DMS114 treated with DMSO at 0.1 percent for 48 hours (cell line): Measurements from ENCODE around the gene GALNT2.

Source experiments
- DNase-seq: peaks from one replicate; lab custom pipeline; 2025; ENCODE audit not compliant: unreplicated experiment; lab: John Stamatoyannopoulos, UW

Gene GALNT2

DNA sequence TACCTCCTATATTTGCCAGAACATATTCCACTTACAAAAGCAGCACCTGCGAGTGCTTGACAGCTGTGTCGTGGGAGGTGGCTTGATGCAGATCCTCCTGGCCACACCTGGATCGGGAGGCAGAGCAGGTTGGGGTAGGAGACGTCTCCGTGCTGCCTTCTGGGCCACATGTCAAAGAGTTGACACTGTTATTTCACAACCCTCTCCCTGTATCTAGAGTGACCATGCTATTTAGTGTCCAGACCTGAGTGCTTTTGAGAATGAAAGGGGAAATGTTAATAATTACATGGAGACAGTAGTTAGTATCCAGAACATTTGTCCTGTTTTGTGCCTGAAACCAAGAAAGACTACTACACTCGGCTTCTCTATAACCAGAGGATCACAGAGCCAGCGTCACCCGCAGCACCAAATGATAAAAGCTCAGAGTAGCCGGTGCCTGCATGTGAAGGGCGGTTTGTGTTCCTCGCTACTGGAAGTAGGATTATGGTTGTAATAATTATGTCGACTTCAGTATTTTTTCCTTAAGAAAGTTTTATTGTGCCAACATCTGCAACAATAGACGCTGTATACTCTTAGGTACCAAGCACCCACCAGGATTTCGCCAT is 77.1 kb downstream of the GALNT2 start:
- DNase-seq: no peak

DNA sequence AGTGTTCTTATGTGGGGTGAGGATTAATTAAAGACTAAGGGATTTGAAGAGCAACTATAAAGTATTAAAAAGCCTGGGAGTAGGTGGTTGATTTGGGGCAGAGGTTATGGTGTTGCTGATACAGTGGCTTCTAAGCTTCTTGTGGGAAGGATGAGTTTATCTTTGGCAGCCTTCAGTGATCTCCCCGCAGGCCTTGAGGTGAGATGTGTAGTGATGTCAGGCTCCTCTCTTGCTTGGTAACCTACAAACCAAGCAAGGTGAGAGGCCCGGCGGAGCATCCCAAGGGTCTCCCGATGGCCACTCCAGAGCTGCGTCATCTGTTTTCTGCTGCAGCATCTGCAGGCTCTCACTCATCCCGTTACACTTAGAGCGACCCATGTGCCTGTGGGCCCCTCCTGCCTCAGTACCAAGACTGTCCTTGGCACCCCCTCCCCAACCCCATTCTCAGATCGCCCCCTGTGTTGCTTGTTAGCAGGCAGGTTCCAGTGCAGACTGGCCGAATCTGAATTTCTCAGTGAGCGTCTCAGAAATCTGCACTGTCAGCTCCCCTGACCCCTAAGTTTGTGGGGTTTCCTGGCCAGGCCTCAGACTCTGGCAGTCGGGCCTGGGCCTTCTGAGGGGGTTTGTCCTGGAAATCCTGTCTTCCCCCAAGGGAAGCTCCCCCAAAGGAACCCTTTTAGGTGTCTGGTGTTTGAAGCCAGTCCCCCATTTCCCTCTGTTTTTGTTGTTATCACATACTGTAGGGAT is 77.9 kb downstream of the GALNT2 start:
- DNase-seq: no peak

DNA sequence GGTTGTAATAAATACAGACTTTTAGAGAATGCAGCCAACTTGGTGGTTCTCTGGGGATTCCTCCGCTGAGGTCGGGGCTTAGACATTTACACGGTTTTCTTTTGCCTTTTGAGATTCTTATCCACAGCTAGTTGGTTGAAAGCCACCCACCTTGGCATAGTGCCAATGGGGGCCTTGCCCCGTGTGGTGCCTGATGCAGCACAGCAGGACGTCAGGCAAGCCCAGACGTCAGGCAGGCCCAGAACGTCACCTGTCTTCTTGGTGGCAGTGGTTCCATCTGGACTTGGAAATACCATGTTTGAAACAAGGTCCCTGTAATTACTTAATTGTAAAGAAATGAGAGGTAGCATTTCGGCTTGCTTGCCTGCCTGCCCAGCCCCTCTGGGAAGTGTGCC is 78.5 kb downstream of the GALNT2 start:
- DNase-seq: no peak

DNA sequence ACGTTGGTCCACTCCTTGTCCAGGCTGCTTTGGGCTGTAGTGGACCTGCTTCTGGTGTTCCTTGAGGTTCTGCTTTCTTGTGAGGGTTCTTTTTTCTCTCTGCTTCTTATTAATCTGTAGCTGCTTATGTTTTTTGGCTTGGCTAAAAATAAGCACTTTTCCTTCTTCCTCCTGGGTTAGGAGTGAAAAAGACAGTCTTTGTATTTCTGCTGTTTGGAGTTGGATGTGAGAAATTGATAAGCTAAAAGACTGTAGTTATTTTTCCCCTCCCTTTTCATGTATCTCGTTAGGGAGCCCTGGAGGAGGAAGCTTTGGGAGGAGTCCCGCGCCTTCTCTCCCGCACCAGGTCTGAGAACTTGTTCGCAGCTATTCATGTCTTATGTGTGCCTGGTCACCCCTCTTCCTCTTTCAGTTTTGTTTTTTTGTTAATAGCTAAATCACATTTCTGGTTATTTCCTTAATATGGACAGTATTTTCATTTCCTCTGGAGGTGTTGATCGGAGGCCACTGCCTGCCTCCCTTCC is 79.0 kb downstream of the GALNT2 start:
- no peak for DNase-seq

DNA sequence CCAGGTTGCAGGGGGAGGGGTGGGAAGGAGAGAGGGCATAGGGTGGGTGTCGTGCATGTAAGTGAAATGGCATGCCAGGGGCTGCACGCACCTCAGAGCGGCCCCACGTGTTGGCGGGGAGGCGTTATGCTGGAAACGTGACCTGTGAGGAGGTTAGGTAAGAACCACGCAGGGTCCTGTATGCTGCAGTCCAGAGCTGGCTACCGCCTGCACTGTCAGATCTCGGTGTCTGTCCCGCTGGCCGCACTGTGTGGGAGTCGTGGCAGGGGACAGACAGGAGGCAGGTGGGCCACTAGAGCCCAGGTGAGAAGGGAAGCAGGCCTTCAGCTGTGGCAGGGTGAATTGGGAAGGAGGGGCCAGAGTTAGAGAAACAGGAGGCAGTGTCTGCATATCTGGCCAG is 79.7 kb downstream of the GALNT2 start:
- no peak for DNase-seq

DNA sequence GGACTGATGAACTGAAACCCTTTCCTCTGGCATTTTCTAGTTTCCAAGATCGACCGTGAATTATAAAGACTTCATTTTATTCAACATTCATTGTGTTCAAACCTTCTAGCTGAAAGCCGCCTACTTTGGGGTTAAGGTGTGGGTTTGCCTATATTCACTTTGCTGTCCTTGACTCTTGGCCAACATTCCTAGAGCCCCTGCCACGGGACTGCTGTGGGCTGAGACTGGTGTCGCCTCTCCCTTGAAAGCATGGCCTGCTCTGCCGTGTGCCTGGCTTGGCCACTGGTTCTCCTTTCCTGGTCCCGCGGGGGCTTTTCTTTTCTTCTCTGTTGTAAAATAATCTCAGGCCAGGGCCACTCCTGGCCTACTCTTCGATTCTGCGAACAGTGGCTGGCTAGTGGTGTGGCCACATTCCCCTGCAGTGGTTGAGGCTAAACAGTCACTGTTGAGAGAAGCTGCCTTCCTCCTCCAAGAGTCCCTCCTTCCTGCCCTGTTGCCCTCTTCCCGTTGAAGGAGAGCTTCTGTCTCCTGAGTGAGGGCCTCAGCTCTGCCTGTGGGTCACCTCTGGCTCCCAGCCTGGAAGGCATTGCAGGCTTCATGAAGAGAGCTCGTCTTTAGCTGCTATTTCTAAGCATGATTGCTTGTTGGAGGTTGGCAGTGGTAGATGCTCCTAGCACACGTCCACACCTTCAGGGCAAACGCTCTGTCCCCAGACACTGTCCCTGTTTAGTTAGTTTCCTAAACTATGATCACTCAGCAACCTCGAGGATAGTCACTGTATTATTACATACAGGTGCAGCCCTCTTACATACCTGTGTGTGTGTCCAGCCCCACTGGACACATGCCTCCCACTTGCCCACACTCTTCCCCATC is 80.5 kb downstream of the GALNT2 start:
- DNase-seq: no peak

DNA sequence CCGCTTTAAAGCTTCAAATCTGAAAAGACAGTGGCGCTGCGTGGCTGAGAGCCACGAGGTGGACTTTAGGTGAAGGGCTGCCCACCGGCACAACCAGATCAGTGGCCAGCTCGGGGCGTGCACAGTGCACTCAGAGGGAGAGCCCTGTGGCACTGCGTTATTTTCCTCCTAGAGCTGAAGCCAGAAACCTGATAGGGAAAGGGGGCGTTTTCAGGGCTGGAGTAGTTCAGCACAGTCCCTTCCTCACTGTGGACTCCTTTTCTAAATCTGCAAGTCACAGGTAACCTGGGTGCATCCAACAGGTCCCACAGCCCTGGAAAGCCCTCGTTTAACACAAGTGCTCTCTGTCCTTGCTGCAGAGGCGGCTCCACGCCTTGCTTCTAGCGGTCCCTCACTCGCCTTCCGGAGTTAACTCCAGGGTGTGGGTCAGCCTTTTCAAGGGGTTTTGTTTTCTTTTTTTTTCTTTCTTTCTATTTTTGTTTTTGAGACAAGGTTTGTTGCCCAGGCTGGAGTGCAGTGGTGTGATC is 81.2 kb downstream of the GALNT2 start:
- no peak for DNase-seq

DNA sequence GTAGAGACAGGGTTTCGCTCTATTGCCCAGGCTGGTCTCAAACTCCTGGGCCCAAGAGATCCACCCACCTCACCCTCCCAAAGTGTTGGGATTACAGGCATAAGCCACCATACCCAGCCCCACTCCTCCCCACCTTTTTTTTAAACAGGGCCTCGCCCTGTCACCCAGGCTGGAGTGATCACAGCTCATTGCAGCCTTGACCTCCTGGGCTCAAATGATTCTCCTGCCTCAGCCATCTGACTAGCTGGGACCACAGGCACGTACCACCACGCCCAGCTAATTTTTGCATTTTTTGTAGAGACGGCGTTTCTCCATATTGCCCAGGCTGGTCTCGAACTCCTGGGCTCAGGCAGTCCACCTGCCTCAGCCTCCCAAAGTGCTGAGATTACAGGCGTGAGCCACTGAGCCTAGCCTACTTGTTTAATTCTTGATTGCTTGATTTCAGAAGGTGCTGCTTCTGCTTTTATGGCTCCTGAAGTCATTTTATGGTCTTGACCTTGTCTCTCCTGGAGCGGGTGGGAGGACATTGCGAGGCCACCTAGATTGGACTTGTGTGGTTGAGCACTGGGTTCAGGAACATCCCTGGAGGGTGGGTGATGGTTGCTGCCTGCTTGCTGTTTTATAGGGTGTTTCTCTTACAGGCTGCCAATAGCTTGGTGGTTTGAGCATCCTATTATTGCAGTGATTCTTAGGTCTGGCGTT is 81.9 kb downstream of the GALNT2 start:
- no peak for DNase-seq

DNA sequence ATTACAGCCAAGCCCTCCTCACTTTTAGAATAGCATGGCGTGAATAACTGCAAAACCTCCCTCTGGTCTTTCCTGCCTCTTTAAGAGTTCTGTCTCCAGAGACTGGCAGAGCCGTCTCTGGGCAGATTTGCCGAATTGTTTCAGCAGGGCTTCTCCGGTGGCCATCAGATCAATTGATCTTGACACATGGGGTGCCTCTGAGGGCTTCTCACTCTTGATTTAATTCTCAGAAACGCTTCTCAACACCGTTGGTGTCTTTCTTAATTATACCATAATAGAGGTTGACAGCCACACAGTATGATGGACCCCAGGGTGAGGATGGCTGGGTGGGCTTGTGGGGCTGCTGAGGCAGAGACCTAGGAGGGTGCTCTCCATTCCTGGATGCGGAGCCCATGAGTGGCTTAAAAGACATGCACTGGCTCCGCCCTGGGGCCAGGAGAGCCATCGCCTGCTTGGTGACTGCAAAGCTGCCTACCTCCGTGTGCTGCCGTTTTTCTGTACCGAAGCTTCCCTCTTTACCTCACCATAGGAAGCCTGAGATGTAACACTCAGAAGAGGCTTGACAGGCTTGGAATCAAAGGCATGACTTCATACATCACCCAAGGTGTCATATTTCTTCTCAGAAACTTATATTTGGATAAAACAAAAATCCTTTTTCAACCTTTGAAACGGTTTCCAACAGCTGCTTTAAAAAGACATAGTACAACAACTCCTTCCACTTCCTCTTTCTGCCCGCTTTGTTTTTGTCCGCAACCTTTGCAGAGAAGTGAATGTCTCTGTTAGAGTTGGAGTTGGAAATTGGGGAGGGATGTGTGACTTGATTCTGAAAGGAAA is 82.9 kb downstream of the GALNT2 start:
- no peak for DNase-seq

DNA sequence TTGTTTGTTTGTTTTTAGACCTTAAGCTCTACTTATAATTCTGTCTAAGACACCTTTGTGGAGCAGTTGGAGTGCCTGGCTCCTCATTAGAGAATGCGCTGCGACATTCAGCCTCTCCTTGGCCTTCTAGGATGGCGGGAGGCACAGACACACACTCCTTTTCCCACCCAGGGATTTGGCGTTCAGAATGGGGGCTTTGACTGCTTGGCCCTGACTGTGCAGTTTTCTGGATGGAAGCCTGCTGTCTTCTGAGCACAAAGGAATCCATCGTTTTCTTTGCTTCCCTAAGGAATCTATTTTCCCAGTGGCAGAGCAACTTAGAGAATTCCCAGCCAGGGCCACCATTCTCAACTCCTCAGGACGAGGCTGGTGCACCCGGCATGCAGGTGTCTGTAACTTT is 83.6 kb downstream of the GALNT2 start:
- no peak for DNase-seq

DNA sequence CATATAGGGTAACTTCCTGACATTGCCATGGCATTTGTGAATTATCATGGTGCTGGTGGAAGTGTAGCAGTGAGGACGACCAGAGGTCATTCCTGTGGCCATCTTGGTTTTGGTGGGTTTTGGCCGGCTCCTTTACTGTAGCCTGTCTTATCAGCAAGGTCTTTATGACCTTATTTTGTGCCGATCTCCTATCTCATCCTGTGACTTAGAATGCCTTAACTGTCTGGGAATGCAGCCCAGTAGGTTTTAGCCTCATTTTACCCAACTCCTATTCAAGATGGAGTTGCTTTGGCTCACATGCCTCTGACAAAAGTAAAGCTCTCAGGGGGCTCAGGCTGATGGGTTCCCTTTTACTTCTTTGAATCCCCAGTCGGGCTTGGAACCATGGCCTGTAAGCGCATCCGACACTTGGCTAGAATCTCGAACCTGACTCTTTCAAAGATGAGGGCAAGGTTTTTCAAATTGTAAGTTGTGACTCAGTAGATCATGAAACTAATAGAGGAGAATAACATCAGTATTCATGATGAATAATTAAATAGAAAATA is 85.0 kb downstream of the GALNT2 start:
- no peak for DNase-seq

DNA sequence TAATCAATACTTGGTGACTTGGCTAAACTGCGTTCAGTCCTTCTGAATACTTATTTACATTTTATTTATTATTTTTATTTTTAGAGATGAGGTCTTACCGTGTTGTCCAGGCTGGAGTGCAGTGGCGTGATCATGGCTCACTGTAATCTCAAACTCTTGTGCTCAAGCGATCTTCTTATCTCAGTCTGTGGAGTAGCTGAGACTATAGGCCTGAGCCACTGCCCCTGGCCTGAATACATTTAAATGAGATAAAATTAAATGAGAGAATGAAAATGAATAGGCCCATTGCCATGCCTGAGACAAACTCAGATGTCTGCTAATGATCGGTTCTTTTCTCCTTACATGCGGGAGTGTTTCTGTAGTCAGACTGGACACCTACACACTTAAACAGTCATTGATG is 86.0 kb downstream of the GALNT2 start:
- DNase-seq: no peak

DNA sequence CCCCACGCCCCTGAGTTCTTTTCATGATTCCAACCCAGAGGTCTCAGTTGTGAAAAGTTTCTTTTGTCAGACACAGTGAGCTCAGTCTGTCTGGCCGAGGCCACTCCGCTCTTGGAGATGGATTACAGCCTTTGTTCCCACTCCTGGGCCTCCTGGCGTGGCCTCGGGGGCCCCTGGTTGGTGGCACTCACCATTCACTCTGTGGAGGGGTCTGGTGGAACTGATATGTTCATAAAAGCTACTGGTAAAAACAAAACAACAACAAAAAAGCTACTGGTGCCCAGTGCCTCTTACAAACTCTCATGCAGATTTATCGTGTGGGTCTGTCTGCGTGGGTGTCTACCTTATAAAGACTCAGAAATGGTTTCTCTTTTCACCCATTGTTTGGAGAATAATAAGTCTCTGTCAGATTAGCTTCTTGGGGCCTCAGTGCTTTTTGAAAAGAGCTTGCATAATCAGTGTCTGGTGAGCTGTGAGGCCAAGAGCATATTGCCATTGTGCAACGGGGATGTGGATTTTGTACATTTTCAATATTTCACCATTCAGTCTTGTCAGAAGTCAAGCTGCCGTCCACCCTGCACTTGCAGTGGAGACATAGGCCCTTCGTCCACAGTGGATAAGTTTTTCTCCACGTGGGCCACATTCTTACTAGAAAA is 86.7 kb downstream of the GALNT2 start:
- no peak for DNase-seq

DNA sequence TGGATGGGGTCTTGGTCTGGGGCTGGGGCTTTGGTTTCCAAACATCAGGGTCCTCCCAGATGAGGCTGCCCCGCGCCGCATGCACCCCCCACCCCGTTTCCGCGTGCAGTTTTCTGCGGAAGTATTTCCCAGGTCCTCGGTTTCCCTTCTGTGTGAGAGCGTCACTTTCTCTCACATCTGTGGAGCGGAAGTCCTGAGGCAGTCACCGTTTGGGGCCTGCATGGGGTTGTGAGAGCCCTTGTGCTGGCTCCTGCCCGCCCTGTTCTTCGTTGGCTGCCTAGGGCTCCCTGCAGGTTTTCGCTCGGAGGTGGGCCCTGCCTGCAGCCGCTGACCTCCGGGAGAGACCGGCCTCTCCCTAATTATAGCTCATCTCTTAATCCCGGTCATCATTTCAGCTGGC is 88.0 kb downstream of the GALNT2 start:
- DNase-seq: no peak

DNA sequence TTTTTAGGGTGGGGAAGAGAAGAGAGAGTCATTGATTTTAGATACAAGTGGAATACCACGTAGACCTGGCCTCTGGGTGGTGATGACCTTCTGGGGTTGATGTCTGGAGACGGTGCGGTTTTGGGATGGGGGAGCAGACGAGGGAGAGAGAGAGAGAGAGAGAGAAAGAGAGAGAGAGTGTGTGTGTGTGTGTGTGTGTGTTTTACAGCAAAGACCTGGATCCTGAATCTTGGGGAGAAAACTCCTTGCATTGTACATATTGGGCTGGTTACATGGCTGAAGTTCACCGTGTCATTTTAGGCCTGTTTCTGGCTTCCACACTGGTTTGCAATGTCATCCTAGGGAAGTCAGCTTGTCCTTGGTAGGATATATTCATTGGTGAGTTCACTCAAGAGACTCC is 89.0 kb downstream of the GALNT2 start:
- DNase-seq: no peak

DNA sequence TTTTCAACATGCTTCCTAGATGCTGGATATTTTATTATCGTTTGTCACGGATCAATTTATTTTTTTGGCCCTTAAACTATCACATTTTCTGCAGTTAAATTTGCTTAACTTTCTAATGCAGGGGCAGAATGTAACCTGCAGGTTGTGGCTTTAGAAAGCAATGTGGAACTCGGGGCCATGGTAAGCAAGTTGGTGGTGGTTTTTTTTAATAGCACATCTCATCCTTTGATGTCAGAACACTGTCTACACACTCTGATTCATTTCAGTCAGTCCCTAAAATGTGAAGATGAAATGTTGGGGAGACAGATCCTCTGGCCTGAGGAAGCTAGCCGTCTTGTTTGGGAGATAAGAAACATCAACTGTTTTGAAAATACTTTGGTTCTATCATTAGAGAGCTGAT is 89.5 kb downstream of the GALNT2 start:
- DNase-seq: no peak

DNA sequence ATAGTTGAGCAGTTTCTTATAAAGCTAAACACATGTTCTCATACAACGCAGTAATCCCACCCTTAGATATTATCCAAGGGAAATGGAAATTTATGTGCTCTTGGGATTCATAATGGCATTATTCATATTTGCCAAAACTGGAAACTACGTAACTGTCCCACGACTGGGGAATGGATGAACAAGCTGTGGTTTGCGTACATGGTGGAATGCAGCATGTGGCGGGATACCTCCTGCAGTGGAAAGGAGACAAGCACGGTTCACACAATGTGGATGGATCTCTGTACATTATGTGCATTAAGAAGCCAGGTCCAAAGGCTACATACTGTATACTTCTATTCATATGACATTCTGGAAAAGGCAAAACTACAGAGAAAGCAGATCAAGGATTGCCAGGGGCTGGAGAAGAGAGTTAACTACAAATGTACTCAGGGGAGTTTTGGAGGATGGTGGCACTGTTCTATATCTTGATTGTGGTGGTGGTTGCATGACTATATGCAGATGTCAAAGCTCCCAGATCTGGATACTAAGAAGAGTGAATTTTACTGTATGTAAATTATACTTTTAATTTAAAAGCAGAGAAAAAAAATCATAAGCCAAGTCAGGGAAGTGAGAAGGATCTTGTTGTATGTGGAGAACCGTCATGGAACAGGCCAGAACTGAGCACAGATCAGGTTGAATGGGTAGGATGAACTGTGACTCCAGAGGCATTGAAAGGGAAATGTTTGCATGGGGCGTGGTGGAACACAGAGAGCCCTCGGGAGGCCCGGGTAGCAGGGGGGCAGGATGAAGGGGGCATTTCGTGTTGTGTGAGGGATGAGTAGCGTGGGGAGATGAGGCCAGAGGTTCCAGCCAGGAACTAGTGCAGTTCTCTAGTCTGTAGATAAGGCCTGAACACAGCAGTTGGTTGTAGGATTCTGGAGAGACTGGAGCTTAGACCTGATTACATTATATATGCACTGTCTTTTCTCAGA is 90.7 kb downstream of the GALNT2 start:
- no peak for DNase-seq
